Gastrocnemius medialis (tissue), 4 donors: ENCODE data around the gene ANO6. TPM values are rescaled to one million over a fixed set of nuclear protein-coding genes. Genes with fewer than 3 reads are reported as not detected.

ENCODE experiments used
- ATAC-seq, 2 donors: fragments of 150-250 bp; one replicate each; pipeline ENCODE4 v1.9.1; 2016
- DNase-seq, 2 donors: peaks; one replicate each; pipeline ENCODE4 v3.0.0-alpha.2; 2019
- H3K27ac ChIP-seq, 4 donors: fragments of 200-600 bp; sonication (generic); 1 replicate in 1 of 4; 2 replicates in 3 of 4; pipeline ENCODE4 v1.5.1; 2016 to 2018; ENCODE audit warnings: mild to moderate bottlenecking in 2 of 4, moderate library complexity in 1 of 4
- H3K27me3 ChIP-seq, 3 donors: fragments of 200-600 bp; sonication (generic) in 2 of 3; 1 replicate in 1 of 3; 2 replicates in 2 of 3; pipeline versions ENCODE4 v1.5.1 to v1.6.0; 2016 to 2019; ENCODE audit warnings: mild to moderate bottlenecking in 1 of 3, moderate library complexity in 1 of 3
- H3K36me3 ChIP-seq, 2 donors: fragments of 200-600 bp; sonication (generic) in 1 of 2; one replicate each; pipeline ENCODE4 v1.5.1; 2017 to 2018
- H3K4me1 ChIP-seq, 2 donors: fragments of 200-600 bp; sonication (generic) in 1 of 2; one replicate each; pipeline ENCODE4 v1.5.1; 2016 to 2017; ENCODE audit warnings: mild to moderate bottlenecking in 2 of 2
- H3K4me3 ChIP-seq, 4 donors: fragments of 200-600 bp; sonication (generic) in 3 of 4; 1 replicate in 1 of 4; 2 replicates in 3 of 4; pipeline ENCODE4 v1.5.1; 2016 to 2019; ENCODE audit warnings: mild to moderate bottlenecking in 2 of 4
- H3K9me3 ChIP-seq, 3 donors: fragments of 200-600 bp; sonication (generic) in 2 of 3; 1 replicate in 1 of 3; 2 replicates in 2 of 3; pipeline ENCODE4 v1.5.1; 2016 to 2019
- POLR2A ChIP-seq, 2 donors: fragments of 450-650 bp; IDR thresholded peaks; one replicate each; pipeline ENCODE4 v1.6.1; 2017; ENCODE audit warnings: antibody characterized with exemption in 2 of 2, mild to moderate bottlenecking in 2 of 2, moderate library complexity in 2 of 2
- in situ Hi-C, 4 donors: fragments of 200-750 bp; cut with MboI; loops; one replicate each; pipeline versions ENCODE4 v1.15.0 to v1.8.0; 2017; ENCODE audit warnings: low sequenced_read_pairs in 4 of 4
- intact Hi-C: fragments of 100-400 bp; cut with DNase I; formaldehyde crosslinking; loops from one replicate; pipeline ENCODE4 v1.15.1; 2023; ENCODE audit warnings: low total_unique reads
- total RNA-seq, 4 donors: library from RNA; depleted of rRNA; stranded (reverse); fragments of >200 nt; gene quantifications; one replicate each; pipeline versions ENCODE4 v1.1.0 to v1.2.3, GENCODE V29; 2016
- TF ChIP-seq, protein P1 (sequence below), 5 experiments: fragments of 450-650 bp in 3 of 5; fragments of 200-600 bp in 2 of 5; sonication (generic) in 2 of 5; IDR thresholded peaks in 4 of 5; conservative IDR thresholded peaks in 1 of 5; 1 replicate in 4 of 5; 2 replicates in 1 of 5; pipeline ENCODE4 v1.5.1; 2016 to 2019; ENCODE audit warnings: antibody characterized with exemption in 5 of 5, mild to moderate bottlenecking in 3 of 5, moderate library complexity in 3 of 5

Gene ANO6
- total RNA-seq, 4 donors from 2014 or later, result 75.4 to 100 (median 91.8) TPM

DNA sequence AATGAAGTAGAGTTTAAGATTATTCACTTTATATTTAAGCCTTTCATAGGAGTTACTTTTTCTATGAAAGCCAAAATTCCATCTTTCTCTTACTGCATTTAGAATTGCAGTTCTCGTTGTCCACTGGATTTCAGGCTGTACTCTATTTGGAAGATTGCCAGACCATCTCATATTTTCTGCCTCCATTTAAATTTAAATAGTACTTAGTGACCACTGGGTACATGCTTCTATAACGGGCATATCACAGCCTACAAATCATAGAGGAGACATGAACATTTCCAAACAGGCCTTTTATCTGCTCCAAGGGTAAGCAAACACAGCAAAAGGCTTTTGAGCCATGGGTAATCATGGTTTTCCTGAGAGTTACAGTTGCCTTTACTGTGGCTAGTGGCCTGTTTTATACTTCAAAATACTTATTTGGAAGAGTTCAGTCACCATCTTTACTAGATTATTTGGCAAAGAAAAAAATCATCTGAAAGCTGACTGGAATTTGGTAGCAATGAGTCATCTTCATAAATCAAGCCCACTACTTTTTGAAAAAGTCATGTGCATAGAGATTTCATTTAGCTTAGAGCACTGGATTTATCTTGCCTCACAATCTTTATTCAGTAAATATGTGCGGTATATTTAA is 15.7 kb downstream of the ANO6 start:
- TF ChIP-seq, protein P1, sequence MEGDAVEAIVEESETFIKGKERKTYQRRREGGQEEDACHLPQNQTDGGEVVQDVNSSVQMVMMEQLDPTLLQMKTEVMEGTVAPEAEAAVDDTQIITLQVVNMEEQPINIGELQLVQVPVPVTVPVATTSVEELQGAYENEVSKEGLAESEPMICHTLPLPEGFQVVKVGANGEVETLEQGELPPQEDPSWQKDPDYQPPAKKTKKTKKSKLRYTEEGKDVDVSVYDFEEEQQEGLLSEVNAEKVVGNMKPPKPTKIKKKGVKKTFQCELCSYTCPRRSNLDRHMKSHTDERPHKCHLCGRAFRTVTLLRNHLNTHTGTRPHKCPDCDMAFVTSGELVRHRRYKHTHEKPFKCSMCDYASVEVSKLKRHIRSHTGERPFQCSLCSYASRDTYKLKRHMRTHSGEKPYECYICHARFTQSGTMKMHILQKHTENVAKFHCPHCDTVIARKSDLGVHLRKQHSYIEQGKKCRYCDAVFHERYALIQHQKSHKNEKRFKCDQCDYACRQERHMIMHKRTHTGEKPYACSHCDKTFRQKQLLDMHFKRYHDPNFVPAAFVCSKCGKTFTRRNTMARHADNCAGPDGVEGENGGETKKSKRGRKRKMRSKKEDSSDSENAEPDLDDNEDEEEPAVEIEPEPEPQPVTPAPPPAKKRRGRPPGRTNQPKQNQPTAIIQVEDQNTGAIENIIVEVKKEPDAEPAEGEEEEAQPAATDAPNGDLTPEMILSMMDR (IDR thresholded peaks at IDR 0.05 in 4 of 5, conservative IDR thresholded peaks at IDR 0.05 in 1 of 5), result no peak
- TF ChIP-seq POLR2A (IDR thresholded peaks at IDR 0.05), result no peak
- H3K4me3 ChIP-seq, result no peak overlapping the region
- intact Hi-C loops (loop anchor here (2.0 to 10.0 kb wide), 3 partner anchors 61 to 763 kb away; partner anchors contain the start of gene SCAF11), in situ Hi-C loops (no loop called here)
- H3K9me3 ChIP-seq, result no peaks in the 10 kb centered on the region
- H3K36me3 ChIP-seq, result no peaks in the 10 kb centered on the region
- H3K4me1 ChIP-seq, result peaks cover 62 to 67% of the 10 kb centered on the region in 2 donors
- peak overlapping the region; percentile 90 to 97 (median 93) for H3K27ac ChIP-seq
- DNase-seq, result no peak
- no peak for ATAC-seq
- no peaks in the 10 kb centered on the region for H3K27me3 ChIP-seq

GRCh38 chr12:45232146-45232755 is 16.4 kb downstream of the ANO6 start:
- peak overlapping the region; percentile 90 to 97 (median 93) for H3K27ac ChIP-seq
- TF ChIP-seq POLR2A (IDR thresholded peaks at IDR 0.05), result no peak
- TF ChIP-seq, protein P1 (IDR thresholded peaks at IDR 0.05 in 4 of 5, conservative IDR thresholded peaks at IDR 0.05 in 1 of 5), result no peak
- H3K4me3 ChIP-seq, result peak overlapping the region in 1 of 4 donors; percentile 24
- H3K4me1 ChIP-seq, result peaks cover 59 to 63% of the 10 kb centered on the region in 2 donors
- H3K27me3 ChIP-seq, result no peaks in the 10 kb centered on the region
- DNase-seq, result no peak
- peak in 1 of 2 donors; percentile 5 for ATAC-seq
- intact Hi-C loops (loop anchor here (2.0 to 10.0 kb wide), 3 partner anchors 61 to 763 kb away; partner anchors contain the start of gene SCAF11), in situ Hi-C loops (no loop called here)
- H3K36me3 ChIP-seq, result no peaks in the 10 kb centered on the region
- H3K9me3 ChIP-seq, result no peaks in the 10 kb centered on the region

DNA sequence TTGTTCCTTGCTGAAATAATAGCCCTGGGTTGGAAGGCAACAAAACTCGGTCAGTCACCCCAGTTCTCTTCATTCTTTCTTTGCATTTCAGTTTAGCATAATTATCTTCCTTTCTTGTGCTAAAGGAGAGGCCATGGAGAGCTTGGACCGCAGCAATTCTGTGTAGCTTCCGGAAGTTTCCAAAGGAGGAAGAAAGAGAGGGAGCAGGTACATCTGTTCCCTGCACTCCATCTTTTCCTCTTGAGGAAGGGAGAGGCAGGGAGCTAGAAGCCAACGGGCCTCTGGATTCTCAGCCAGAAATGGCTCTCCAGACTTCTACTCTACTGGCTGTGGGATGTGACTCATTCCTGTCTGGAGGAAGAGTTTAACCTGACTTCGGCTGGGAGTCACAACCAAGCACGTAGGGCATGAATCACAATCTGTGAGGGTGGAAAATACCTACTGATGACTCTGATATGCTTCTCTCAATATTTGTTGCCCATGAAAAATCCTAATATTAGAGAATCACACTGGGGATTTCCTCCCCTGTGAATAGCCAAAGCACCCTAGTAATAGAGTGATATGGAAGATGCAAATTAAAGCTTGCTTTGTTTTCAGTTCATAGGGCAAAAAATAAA is 17.0 kb downstream of the ANO6 start:
- Histone ChIP-seq H3K36me3 (no peaks in the 10 kb centered on the region), H3K4me3 (peak overlapping the region in 1 of 4 donors; percentile 24), H3K27me3 (no peaks in the 10 kb centered on the region), H3K9me3 (no peaks in the 10 kb centered on the region), H3K4me1 (peaks cover 53 to 57% of the 10 kb centered on the region in 2 donors), H3K27ac (peak overlapping the region; percentile 90 to 97 (median 93))
- ATAC-seq, result peak; percentile 74 to 79
- intact Hi-C loops, result loop anchor here (2.0 to 10.0 kb wide), 3 partner anchors 60 to 762 kb away; partner anchors contain the start of gene SCAF11
- TF ChIP-seq, protein P1 (IDR thresholded peaks at IDR 0.05 in 4 of 5, conservative IDR thresholded peaks at IDR 0.05 in 1 of 5), result no peak
- TF ChIP-seq POLR2A (IDR thresholded peaks at IDR 0.05), result peak in 1 of 2 donors; percentile 33
- in situ Hi-C loops, result no loop called here
- peak; percentile 73 to 82 for DNase-seq

DNA sequence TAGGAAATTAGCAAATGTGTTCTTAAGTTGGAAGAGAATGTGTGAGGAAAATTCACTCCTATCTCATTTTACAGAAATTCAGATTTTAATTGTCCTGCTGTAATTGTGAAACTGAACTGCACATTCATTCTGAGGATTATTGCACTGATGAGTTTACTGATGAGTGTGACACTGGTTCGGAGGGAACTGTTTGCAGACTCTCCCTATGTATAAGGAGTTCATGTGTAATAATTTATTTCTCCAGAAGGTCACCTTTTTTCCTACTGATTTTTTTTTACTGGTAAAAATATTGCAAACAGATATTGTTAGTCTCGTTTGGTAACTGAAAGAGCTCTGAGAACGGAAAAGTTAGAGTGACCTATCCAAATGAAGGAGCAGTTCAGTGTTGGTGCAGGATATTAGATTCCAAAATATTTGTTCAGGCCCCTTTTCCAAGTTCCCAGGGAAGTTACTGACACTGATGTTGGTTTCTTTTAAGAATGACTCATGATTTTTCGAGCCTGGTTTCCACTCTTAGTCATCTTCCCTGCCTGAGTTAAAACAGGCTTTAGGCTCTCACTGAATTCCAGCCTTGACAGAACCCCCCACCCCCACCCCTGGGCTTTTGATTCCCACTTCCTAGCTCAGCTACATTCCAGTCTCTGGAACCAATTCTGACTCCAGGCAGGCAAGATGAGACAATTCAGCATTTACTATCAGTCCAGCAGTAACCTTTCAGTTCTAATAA is 18.4 kb downstream of the ANO6 start:
- in situ Hi-C loops, result no loop called here
- Histone ChIP-seq H3K27ac (peak overlapping the region; percentile 90 to 97 (median 93)), H3K36me3 (no peaks in the 10 kb centered on the region), H3K27me3 (no peaks in the 10 kb centered on the region), H3K4me3 (peak overlapping the region; percentile 5 to 21 (median 18)), H3K4me1 (peaks cover 57 to 62% of the 10 kb centered on the region in 2 donors), H3K9me3 (no peaks in the 10 kb centered on the region)
- TF ChIP-seq POLR2A (IDR thresholded peaks at IDR 0.05), result no peak
- TF ChIP-seq, protein P1 (IDR thresholded peaks at IDR 0.05 in 4 of 5, conservative IDR thresholded peaks at IDR 0.05 in 1 of 5), result no peak
- intact Hi-C loops, result loop anchor here (5.0 to 10.0 kb wide), 2 partner anchors 183 to 760 kb away; partner anchors contain the start of gene SCAF11
- ATAC-seq (peak; percentile 65 to 76), DNase-seq (peak in 1 of 2 donors; percentile 42)
